HG02981 (cell line): ENCODE measurements around the gene SMIM44.
A peak's percentile ranks its signal among the peaks of the same experiment; 100 is the strongest.

Source experiments
- ATAC-seq: cut with Tn5 transposase; IDR thresholded peaks from one replicate; pipeline ENCODE4 v1.9.1; 2021; ENCODE audit warnings: mild to moderate bottlenecking, moderate library complexity; ENCODE audit not compliant: unreplicated experiment

The SMIM44 gene

DNA sequence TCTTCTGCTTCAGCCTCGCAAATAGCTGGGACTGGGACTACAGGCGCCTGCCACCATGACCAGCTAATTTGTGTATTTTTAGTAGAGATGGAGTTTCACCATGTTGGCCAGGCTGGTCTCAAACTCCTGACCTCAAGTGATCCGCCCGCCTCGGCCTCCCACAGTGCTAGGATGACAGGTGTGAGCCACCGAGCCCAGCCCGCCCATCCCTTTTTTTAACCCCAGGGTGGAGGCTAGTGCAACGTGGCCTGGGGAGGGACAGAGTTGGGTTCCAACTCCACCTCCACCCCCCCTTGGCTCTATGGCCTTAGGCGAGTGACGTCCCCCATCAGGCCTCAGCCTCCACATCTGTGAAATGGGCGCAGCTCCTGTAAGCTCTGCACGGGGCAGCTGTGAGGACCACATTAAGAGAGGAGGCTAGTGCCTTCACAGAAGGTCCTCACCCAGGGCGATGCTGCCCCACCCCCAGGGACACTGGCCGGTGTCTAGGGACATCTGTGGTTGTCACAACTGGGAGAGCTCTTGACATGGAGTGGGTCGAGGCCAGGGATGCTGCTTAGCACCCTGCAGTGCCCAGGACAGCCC, 40.7 kb downstream of the SMIM44 start:
- ATAC-seq = no peak

DNA sequence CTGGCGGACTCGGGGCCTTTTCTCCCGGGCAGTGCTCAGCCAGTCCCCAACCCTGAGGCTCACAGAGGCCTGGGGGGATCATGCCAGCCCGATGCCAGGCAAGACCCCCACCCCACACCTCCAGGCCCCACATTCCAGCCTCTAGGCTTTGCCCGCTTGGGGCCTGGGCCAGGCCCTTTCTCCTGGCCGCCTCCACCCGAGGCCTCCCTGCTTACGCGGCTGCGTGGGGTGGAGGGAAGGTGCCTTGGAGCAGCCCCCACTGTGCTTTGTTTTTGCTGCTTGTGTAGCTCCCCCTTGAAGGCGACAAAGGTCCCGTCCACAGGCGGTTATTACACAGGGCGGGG, 41.3 kb downstream of the SMIM44 start:
- no peak for ATAC-seq

DNA sequence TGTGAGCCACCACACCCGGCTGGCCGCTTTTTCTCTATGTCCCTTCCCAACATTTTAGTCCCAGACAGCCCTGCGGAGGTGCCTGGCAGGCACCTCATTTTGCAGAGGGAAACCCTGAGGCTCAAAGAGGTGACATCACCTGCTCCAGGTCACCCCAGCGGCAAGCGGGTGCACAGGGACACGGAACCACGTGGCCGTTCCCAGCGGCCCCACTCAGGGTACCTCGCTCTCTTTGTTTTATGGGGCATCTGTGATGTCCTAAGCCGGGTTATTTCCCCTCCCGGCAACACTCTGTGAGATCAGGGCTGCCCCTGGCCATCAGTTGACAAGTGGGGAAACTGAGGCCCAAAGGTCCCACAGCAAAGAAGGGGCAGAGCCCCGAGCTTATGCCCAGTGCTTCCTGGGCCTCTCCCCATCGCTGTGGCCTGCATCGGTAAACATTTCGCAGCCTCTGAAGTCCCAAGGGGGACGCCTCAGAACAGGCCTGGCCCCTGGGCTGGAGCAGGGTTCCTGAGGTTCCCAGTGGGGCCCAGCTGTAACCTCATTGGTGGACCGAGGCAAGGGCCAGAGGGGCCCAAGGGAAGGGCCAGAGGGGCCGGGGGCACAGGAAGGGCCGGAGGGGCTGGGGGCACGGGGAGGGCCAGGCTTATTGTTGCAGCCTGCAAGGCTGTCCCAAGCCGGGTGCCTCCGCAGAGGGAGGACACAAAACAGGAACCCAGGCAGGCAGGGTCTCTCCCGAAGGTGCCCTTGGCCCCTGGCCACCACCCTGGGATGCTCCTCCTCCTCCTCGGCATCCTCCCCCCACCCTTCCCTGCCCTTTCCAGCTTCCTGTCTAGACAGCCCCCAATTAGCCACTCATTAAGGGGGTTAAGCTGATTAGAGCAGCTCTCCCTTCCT, 41.9 kb downstream of the SMIM44 start:
- no peak for ATAC-seq

DNA sequence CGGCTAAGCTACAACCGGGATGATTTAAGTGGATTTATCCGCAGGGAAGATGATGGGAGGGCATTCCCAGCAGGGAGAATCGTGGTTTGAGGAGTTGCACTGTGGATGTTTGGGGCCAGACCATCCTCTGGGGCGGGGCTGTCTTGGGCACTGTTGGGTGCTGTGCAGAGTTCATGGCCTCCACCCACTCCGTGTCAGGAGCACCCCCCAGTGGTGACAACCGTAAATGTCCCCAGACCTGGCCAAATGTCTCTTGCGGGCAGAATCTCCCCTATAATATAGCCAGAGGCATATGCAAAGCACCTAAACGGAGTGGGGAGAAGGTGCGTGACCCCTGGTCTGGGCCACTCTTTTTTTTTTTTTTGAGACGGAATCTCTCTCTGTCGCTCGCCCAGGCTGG, 43.2 kb downstream of the SMIM44 start:
- ATAC-seq = no peak

DNA sequence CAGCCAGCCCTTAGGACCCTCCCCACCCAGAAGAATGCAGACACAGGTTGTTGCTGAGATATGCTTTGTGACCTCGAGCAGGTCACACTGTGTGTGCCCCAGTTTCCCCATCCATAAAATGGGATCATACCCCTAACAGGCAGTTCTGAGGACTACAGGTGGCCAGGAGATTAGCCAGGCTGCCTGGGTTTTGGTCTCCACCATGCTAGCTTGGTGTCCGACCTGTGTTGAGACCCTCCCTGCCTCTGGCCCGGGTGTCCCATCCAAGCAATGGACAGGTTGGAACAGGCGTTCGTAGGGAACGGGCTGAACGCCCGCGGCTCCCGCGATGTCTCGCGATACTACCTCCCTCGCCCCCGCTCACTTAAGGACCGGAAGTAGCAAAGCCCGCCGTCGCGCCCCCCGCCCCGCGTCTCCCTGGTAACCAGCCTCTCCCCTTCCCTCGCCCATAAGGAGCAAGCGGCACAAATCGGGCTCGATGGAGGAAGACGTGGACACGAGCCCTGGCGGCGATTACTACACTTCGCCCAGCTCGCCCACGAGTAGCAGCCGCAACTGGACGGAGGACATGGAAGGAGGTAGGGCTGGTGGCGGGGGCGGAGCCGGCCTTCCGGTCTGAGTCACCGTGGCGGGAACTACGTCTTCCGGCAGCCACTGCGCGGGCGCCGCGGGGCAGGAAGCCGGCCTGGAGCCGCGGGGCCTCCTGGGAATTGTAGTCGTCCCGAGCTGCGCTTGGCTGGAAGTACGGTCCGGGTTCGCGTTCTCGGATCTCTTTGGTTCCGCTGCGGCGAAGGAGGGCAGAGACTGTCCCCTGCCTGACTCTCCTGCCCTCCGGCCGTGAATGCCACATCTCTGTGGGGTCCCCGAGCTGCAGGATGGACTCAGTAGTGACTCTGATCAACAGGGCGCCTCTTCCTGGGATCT, 48.3 kb downstream of the SMIM44 start:
- peak; percentile 86 for ATAC-seq

DNA sequence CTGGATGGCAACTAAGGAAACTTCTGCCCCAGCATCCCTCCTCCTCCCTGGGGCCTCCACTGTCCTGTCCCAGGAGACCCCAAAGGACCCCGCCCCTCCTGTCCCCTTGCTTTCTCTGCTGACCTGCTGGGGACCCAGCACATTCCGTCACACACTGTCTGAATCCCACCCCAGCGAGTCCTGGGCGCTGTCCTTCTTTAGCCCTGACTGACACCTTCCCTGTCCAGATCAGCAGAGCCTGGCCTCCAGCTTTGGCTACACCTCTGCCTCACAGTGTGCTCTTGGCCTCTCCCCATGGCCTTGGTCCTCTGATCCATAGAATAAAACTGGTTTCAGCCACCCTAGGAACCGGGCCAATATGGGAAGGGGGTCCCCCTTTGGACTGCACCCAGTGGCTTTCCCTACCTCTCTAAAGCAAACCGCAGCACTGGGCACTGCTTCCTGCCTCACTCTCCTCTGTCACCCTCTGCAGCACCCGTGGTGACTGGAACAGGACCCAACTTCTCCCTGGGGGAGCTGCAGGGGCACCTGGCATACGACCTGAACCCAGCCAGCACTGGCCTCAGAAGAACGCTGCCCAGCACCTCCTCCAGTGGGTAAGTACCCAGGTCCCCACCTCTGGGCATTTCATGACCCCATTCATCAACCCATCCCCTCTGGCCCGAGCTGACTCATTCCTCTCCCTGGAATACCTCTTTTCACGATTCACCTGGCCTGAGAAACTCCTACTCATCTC, 49.3 kb downstream of the SMIM44 start:
- ATAC-seq = no peak

DNA sequence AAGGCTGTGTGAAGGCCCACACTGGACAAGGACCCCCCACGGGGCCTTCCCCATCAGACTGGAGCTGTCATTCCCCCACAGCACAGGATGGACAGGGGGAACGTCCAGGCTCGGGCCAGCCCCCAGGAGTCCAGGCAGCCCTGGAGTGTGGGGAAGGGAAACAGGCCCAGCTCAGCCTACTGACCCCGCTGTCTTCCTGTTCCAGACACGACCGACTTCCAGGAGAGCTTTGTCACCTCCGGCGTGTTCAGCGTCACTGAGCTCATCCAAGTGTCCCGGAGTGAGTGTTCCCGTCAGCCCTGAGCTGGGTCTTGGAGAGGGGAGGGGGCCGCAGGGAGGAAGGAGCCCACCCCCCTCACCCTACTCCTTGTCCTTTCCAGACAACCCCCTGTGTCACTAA, 49.9 kb downstream of the SMIM44 start:
- ATAC-seq = no peak
